Gastrocnemius medialis (tissue), 4 donors: Measurements from ENCODE around the gene HIRA. TPM values are rescaled to one million over a fixed set of nuclear protein-coding genes. Genes with fewer than 3 reads are reported as not detected.
"Not testable (repeated sequence)": the region's sequence is repeated elsewhere in the genome, so short reads cannot be mapped to it uniquely, and the experiment has no call there.

ENCODE experiments used
- ATAC-seq, 2 donors: fragments of 150-250 bp; one replicate each; pipeline ENCODE4 v1.9.1; 2016
- DNase-seq, 2 donors: peaks; one replicate each; pipeline ENCODE4 v3.0.0-alpha.2; 2019
- H3K27ac ChIP-seq, 4 donors: fragments of 200-600 bp; sonication (generic); 1 replicate in 1 of 4; 2 replicates in 3 of 4; pipeline ENCODE4 v1.5.1; 2016 to 2018; ENCODE audit warnings: mild to moderate bottlenecking in 2 of 4, moderate library complexity in 1 of 4
- H3K27me3 ChIP-seq, 3 donors: fragments of 200-600 bp; sonication (generic) in 2 of 3; 1 replicate in 1 of 3; 2 replicates in 2 of 3; pipeline versions ENCODE4 v1.5.1 to v1.6.0; 2016 to 2019; ENCODE audit warnings: mild to moderate bottlenecking in 1 of 3, moderate library complexity in 1 of 3
- H3K36me3 ChIP-seq, 2 donors: fragments of 200-600 bp; sonication (generic) in 1 of 2; one replicate each; pipeline ENCODE4 v1.5.1; 2017 to 2018
- H3K4me1 ChIP-seq, 2 donors: fragments of 200-600 bp; sonication (generic) in 1 of 2; one replicate each; pipeline ENCODE4 v1.5.1; 2016 to 2017; ENCODE audit warnings: mild to moderate bottlenecking in 2 of 2
- H3K4me3 ChIP-seq, 4 donors: fragments of 200-600 bp; sonication (generic) in 3 of 4; 1 replicate in 1 of 4; 2 replicates in 3 of 4; pipeline ENCODE4 v1.5.1; 2016 to 2019; ENCODE audit warnings: mild to moderate bottlenecking in 2 of 4
- H3K9me3 ChIP-seq, 3 donors: fragments of 200-600 bp; sonication (generic) in 2 of 3; 1 replicate in 1 of 3; 2 replicates in 2 of 3; pipeline ENCODE4 v1.5.1; 2016 to 2019
- CTCF ChIP-seq, 5 experiments: fragments of 450-650 bp in 3 of 5; fragments of 200-600 bp in 2 of 5; sonication (generic) in 2 of 5; IDR thresholded peaks in 4 of 5; conservative IDR thresholded peaks in 1 of 5; 1 replicate in 4 of 5; 2 replicates in 1 of 5; pipeline ENCODE4 v1.5.1; 2016 to 2019; ENCODE audit warnings: antibody characterized with exemption in 5 of 5, mild to moderate bottlenecking in 3 of 5, moderate library complexity in 3 of 5
- POLR2A ChIP-seq, 2 donors: fragments of 450-650 bp; IDR thresholded peaks; one replicate each; pipeline ENCODE4 v1.6.1; 2017; ENCODE audit warnings: antibody characterized with exemption in 2 of 2, mild to moderate bottlenecking in 2 of 2, moderate library complexity in 2 of 2
- in situ Hi-C, 4 donors: fragments of 200-750 bp; cut with MboI; loops; one replicate each; pipeline versions ENCODE4 v1.15.0 to v1.8.0; 2017; ENCODE audit warnings: low sequenced_read_pairs in 4 of 4
- intact Hi-C: fragments of 100-400 bp; cut with DNase I; formaldehyde crosslinking; loops from one replicate; pipeline ENCODE4 v1.15.1; 2023; ENCODE audit warnings: low total_unique reads
- total RNA-seq, 4 donors: library from RNA; depleted of rRNA; stranded (reverse); fragments of >200 nt; gene quantifications; one replicate each; pipeline versions ENCODE4 v1.1.0 to v1.2.3, GENCODE V29; 2016

Gene HIRA
- total RNA-seq, 4 donors from 2014 or later = 14.2 to 46.8 (median 24.6) TPM

- H3K27me3 ChIP-seq = no peaks in the 10 kb centered on the region
- H3K4me3 ChIP-seq = no peak overlapping the region
- H3K4me1 ChIP-seq = no peaks in the 10 kb centered on the region
- intact Hi-C loops (no loop called here), in situ Hi-C loops (no loop called here)
- no peak for DNase-seq
- ATAC-seq = no peak
- H3K9me3 ChIP-seq = no peaks in the 10 kb centered on the region
- no peak overlapping the region for H3K27ac ChIP-seq
- TF ChIP-seq POLR2A (IDR thresholded peaks at IDR 0.05) (no peak), CTCF (IDR thresholded peaks at IDR 0.05 in 4 of 5, conservative IDR thresholded peaks at IDR 0.05 in 1 of 5) (no peak)
- H3K36me3 ChIP-seq = peaks cover 0 to 91% of the 10 kb centered on the region in 2 donors
These were observed 57.1 kb downstream of the HIRA start for GRCh38 chr22:19374410-19374809.

GRCh38 chr22:19373450-19373849, 58.1 kb downstream of the HIRA start:
- TF ChIP-seq POLR2A (IDR thresholded peaks at IDR 0.05) (no peak), CTCF (IDR thresholded peaks at IDR 0.05 in 4 of 5, conservative IDR thresholded peaks at IDR 0.05 in 1 of 5) (no peak)
- Histone ChIP-seq H3K27me3 (no peaks in the 10 kb centered on the region), H3K4me3 (no peak overlapping the region), H3K4me1 (no peaks in the 10 kb centered on the region), H3K36me3 (peaks cover 0 to 96% of the 10 kb centered on the region in 2 donors), H3K9me3 (no peaks in the 10 kb centered on the region), H3K27ac (no peak overlapping the region)
- intact Hi-C loops (no loop called here), in situ Hi-C loops (no loop called here)
- no peak for DNase-seq
- no peak for ATAC-seq

- in situ Hi-C loops = no loop called here
These were observed 59.6 kb downstream of the HIRA start for GRCh38 chr22:19371893-19372292.

GRCh38 chr22:19368876-19369275, 62.7 kb downstream of the HIRA start:
- H3K27me3 ChIP-seq = no peaks in the 10 kb centered on the region
- in situ Hi-C loops = no loop called here
- H3K9me3 ChIP-seq = no peaks in the 10 kb centered on the region
- H3K4me3 ChIP-seq = no peak overlapping the region
- DNase-seq (no peak), ATAC-seq (peak in 1 of 2 donors; percentile 44)
- peaks cover 0 to 85% of the 10 kb centered on the region in 2 donors for H3K36me3 ChIP-seq
- no peaks in the 10 kb centered on the region for H3K4me1 ChIP-seq
- intact Hi-C loops = no loop called here
- TF ChIP-seq POLR2A (IDR thresholded peaks at IDR 0.05) = no peak
- TF ChIP-seq CTCF (IDR thresholded peaks at IDR 0.05 in 4 of 5, conservative IDR thresholded peaks at IDR 0.05 in 1 of 5) = no peak
- no peak overlapping the region for H3K27ac ChIP-seq

More at GRCh38 chr22:19371893-19372292, 59.6 kb downstream of the HIRA start:
- Histone ChIP-seq H3K36me3 (peaks cover 0 to 95% of the 10 kb centered on the region in 2 donors), H3K27me3 (no peaks in the 10 kb centered on the region), H3K4me1 (no peaks in the 10 kb centered on the region), H3K9me3 (no peaks in the 10 kb centered on the region), H3K27ac (no peak overlapping the region), H3K4me3 (no peak overlapping the region)
- intact Hi-C loops = no loop called here
- DNase-seq (no peak), ATAC-seq (no peak)
- TF ChIP-seq CTCF (IDR thresholded peaks at IDR 0.05 in 4 of 5, conservative IDR thresholded peaks at IDR 0.05 in 1 of 5) = no peak
- no peak for TF ChIP-seq POLR2A (IDR thresholded peaks at IDR 0.05)

- TF ChIP-seq POLR2A (IDR thresholded peaks at IDR 0.05) (no peak), CTCF (IDR thresholded peaks at IDR 0.05 in 4 of 5, conservative IDR thresholded peaks at IDR 0.05 in 1 of 5) (no peak)
- Histone ChIP-seq H3K36me3 (peaks cover 0 to 83% of the 10 kb centered on the region in 2 donors), H3K27ac (no peak overlapping the region), H3K4me1 (no peaks in the 10 kb centered on the region), H3K9me3 (no peaks in the 10 kb centered on the region), H3K27me3 (no peaks in the 10 kb centered on the region), H3K4me3 (no peak overlapping the region)
- ATAC-seq (no peak), DNase-seq (no peak)
- intact Hi-C loops = no loop called here
- in situ Hi-C loops = no loop called here
These were observed 63.7 kb downstream of the HIRA start for GRCh38 chr22:19367763-19368367.

- ATAC-seq, in situ Hi-C loops, H3K9me3 ChIP-seq, H3K27ac ChIP-seq, H3K4me1 ChIP-seq, H3K4me3 ChIP-seq, DNase-seq, H3K27me3 ChIP-seq, intact Hi-C loops: not testable (repeated sequence)
- peaks cover 0 to 79% of the 10 kb centered on the region in 2 donors for H3K36me3 ChIP-seq
These were observed 68.0 kb downstream of the HIRA start for GRCh38 chr22:19363541-19363940.
